HFF-Myc (cell line): ENCODE data around the gene GIGYF2.

Source experiments
- DNase-seq: peaks from one replicate; pipeline ENCODE4 v3.0.0-alpha.2; 2011; ENCODE audit warnings: low read depth; ENCODE audit errors: extremely low read depth
- H3K4me3 ChIP-seq: replicated peaks from 2 replicates; pipeline ENCODE4 v1.5.1; 2011; ENCODE audit warnings: low read depth, mild to moderate bottlenecking, control low read depth, low read length
- TF ChIP-seq, protein P1 (sequence below): IDR thresholded peaks from 2 replicates; pipeline ENCODE4 v1.5.1; 2012; ENCODE audit warnings: mild to moderate bottlenecking, low read depth, low read length, control low read depth; ENCODE audit errors: missing control alignments

GIGYF2 gene

DNA sequence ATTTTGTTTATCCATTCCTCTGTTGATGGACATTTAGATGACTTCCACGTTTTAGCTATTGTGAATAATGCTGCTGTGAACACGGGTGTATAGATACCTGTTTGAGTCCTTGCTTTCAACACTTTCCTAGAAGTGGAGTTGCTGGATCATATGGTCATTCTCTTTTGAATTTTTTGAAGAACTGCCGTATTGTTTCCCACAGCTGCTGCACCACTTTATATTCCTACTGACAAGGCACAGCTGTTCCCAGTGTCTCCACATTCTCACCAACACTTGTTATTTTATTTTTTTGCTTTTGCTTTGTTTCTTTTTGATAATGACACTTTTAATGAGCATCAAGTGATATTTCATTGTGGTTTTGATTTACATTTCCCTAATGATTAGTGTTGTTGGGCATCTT, 120.6 kb downstream of the GIGYF2 start:
- TF ChIP-seq, protein P1, sequence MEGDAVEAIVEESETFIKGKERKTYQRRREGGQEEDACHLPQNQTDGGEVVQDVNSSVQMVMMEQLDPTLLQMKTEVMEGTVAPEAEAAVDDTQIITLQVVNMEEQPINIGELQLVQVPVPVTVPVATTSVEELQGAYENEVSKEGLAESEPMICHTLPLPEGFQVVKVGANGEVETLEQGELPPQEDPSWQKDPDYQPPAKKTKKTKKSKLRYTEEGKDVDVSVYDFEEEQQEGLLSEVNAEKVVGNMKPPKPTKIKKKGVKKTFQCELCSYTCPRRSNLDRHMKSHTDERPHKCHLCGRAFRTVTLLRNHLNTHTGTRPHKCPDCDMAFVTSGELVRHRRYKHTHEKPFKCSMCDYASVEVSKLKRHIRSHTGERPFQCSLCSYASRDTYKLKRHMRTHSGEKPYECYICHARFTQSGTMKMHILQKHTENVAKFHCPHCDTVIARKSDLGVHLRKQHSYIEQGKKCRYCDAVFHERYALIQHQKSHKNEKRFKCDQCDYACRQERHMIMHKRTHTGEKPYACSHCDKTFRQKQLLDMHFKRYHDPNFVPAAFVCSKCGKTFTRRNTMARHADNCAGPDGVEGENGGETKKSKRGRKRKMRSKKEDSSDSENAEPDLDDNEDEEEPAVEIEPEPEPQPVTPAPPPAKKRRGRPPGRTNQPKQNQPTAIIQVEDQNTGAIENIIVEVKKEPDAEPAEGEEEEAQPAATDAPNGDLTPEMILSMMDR = no peak
- H3K4me3 ChIP-seq = no peak overlapping the region
- no peak for DNase-seq

DNA sequence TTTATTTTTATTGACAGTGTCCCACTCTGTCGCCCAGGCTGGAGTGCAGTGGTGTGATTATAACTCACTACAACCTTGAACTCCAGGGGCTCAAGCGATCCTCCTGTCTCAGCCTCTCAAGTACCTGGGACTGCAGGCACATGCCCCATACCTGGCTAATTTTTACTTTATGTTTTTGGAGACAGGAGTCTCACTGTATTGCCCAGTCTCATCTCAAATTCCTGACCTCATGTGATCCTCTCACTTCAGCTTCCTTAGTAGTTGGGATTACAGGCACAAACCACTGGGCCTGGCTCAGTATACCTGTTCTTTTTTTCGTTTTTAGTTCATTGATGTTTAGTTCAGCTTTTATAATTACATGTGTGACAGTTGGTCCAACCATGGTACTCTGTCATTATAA, 132.9 kb downstream of the GIGYF2 start:
- no peak overlapping the region for H3K4me3 ChIP-seq
- TF ChIP-seq, protein P1 = no peak
- DNase-seq = no peak

DNA sequence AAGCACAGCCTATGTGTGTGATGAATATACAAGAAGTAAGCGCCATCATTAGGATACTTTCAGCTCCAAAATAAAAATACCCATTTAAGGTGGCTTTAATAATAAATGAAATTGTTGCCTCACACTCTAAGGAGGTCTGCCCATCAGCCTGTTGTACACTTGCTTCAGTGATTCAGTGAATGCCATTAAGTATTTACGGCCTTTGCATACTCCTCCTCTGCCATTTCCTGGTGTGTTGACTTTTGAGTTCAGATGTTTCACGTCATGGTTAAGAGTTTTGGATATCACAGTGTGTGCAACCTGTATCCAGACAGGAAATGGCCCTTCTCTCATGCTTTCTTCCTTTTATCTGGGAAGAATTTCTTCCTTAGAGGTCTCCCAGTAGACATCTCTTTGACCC, 134.4 kb downstream of the GIGYF2 start:
- no peak for DNase-seq
- no peak overlapping the region for H3K4me3 ChIP-seq
- TF ChIP-seq, protein P1 = no peak

DNA sequence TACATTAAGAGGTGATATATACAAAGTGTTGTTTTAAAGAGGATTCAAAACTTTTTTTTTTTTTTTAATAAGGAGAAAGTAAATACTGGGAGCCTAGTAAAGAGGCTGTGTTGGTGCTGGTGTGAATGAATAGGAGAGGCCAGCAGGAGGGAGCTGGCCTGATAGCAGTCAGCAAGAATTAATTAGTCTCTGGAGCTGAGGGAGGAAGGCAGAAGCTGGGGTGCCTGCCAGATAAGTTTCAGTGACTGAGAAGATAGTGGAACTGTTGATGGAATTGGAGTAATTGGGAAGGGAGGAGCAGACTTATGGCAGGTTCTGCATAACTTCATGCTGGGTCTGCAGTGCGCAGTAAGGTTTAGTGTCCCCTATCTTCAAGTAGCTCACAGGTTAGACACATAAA, 136.7 kb downstream of the GIGYF2 start:
- DNase-seq = no peak
- H3K4me3 ChIP-seq = no peak overlapping the region
- TF ChIP-seq, protein P1 = no peak

DNA sequence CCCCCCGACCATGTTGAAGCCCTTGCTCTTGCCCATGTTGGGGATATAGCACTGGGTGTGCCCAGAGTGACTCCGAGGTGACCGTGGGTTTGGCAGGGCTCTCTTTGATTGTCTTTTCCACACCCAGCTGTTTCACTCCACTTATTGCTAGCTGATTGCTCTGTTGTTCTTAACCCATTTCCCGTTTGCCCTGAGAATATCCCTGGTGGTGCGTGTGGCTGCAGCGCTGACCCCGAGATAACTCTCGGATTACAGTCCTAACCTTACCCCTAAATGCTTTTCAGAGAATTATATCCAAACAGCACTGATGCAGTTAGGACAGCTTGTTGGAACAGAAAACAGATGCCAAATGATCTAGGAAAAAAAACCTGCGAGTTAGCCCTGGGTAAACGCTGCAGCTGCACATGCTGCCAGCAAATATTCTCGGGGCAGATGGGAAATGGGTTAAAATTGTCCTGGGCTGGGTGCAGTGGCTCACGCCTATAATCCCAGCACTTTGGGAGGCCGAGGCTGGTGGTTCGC, 138.6 kb downstream of the GIGYF2 start:
- DNase-seq = no peak
- no peak overlapping the region for H3K4me3 ChIP-seq
- TF ChIP-seq, protein P1 = no peak

DNA sequence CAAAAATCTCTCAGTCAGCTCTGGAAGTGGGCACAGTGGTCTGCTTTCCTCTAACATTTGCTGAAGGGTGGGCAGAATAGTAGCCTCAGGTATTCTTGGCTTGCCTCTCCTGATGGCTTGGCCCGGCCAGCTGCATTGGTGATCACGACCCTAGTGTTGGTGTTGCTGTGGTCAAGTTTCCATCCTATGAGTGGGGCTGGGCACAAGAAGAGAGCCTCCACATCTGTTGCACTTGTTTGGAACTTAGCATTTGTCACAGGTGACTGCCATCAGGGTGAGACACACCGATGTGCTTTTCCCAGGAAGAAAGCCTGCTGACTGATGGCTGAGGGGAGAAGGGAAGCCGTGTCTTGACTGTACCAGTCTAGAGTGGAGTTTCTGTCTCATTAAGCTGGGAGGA, 139.8 kb downstream of the GIGYF2 start:
- no peak for DNase-seq
- TF ChIP-seq, protein P1 = no peak
- no peak overlapping the region for H3K4me3 ChIP-seq

DNA sequence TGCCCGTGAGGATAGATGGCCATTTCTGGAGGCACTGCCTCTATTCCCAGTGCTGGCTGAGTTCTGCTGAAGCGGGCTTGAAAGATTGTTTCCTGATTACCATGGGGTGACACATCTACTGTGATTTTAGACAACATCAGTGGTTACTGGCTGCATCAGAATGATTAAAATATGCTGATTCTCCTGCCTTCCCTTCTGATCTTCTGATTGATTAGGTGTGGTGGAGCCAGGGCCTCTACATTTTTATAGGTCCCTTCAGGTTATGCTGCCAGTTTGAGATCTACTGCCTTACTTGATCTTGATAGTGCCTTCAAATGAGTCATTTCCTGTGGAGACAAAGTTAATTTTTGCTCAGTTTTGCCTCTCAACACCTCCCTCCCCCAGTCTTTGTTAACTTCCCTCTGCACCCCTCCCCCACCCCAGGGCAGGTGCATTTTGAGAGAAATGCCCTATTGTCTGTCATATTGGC, 141.3 kb downstream of the GIGYF2 start:
- H3K4me3 ChIP-seq = no peak overlapping the region
- no peak for DNase-seq
- TF ChIP-seq, protein P1 = no peak
